GM19328 (cell line): ENCODE measurements around the gene PPFIA1.

Experiments used
- ATAC-seq: cut with Tn5 transposase; IDR thresholded peaks from one replicate; pipeline ENCODE4 v1.9.1; 2021; ENCODE audit warnings: mild to moderate bottlenecking, moderate library complexity; ENCODE audit not compliant: unreplicated experiment

The PPFIA1 gene

GRCh38 chr11:70409871-70410270, 139.4 kb downstream of the PPFIA1 start:
- no peak for ATAC-seq

- no peak for ATAC-seq
Observed at GRCh38 chr11:70410276-70411205, 140.1 kb downstream of the PPFIA1 start.

GRCh38 chr11:70411713-70412452, 141.4 kb downstream of the PPFIA1 start:
- no peak for ATAC-seq

- ATAC-seq, result no peak
Observed at GRCh38 chr11:70413151-70413550, 142.7 kb downstream of the PPFIA1 start.

- ATAC-seq, result no peak
Observed at GRCh38 chr11:70414341-70415100, 144.0 kb downstream of the PPFIA1 start.

- ATAC-seq, result no peak
Observed at GRCh38 chr11:70415191-70415590, 144.7 kb downstream of the PPFIA1 start.

GRCh38 chr11:70415642-70416395, 145.3 kb downstream of the PPFIA1 start:
- ATAC-seq, result no peak

GRCh38 chr11:70416881-70417280, 146.4 kb downstream of the PPFIA1 start:
- no peak for ATAC-seq

GRCh38 chr11:70418130-70418529, 147.6 kb downstream of the PPFIA1 start:
- ATAC-seq, result no peak

GRCh38 chr11:70419307-70420007, 149.0 kb downstream of the PPFIA1 start:
- no peak for ATAC-seq

GRCh38 chr11:70420008-70420464, 149.5 kb downstream of the PPFIA1 start:
- ATAC-seq, result no peak

- no peak for ATAC-seq
Observed at GRCh38 chr11:70420496-70420895, 150.0 kb downstream of the PPFIA1 start.

- ATAC-seq, result no peak
Observed at GRCh38 chr11:70421123-70421522, 150.6 kb downstream of the PPFIA1 start.

- ATAC-seq, result no peak
Observed at GRCh38 chr11:70422692-70423522, 152.4 kb downstream of the PPFIA1 start.

- no peak for ATAC-seq
Observed at GRCh38 chr11:70423523-70424505, 153.3 kb downstream of the PPFIA1 start.

GRCh38 chr11:70424765-70425344, 154.4 kb downstream of the PPFIA1 start:
- ATAC-seq, result no peak

- no peak for ATAC-seq
Observed at GRCh38 chr11:70427436-70427835, 156.9 kb downstream of the PPFIA1 start.
